ENCODE measurements around the gene PGLYRP1. TPM values are rescaled to one million over a fixed set of nuclear protein-coding genes. Genes with fewer than 3 reads are reported as not detected.

Gene PGLYRP1
- total and polyA plus RNA-seq, 2 of the 13 experiments (the other 11 are each of a cell fraction or from before 2014, with no cell fraction given): not detected

DNA sequence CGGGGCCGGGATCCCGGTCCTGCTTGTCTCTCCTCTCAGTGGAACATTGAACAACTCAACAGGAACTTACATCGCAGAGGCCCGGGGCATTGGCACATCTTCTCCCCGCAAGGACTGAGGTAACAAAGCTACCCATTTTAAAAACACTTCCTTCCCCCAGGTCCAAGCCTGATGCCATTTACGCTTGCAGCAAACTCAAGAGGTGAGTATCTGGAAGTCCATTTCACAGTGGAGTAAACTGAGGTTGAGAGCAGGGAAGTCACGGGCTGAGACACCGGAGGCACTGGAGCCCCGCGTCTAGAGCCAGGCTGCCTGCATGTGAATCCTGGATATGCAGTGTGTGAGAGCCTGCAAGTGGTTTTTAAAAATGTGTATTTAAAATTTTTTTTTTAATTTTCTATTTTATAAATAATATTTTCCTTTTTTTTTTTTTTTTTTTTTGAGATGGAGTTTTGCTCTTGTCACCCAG is 492 bp upstream of the PGLYRP1 start:
- H3K27me3 ChIP-seq (ENCODE audit: control insufficient read depth in 1 of 2, insufficient read depth in 2 of 2, low read length in 2 of 2): no peaks in the 10 kb centered on the region
- H3K79me2 ChIP-seq (ENCODE audit: insufficient read depth, low read length): no peaks in the 10 kb centered on the region
- peak; percentile 55 for TF ChIP-seq ZNF629 (CRISPR knock-in tag; conservative IDR thresholded peaks at IDR 0.05)
- TF ChIP-seq AGO1 (IDR thresholded peaks at IDR 0.05; ENCODE audit: low read depth, low read length, poor library complexity, severe bottlenecking): no peak
- TF ChIP-seq ZNF30 (CRISPR knock-in tag; IDR thresholded peaks at IDR 0.05): no peak
- BruUV-seq (replicated peaks): no TSS peak
- ATAC-seq (no peak), DNase-seq (ENCODE audit: low spot score) (no peak), FAIRE-seq (no peak)
- no peaks in the 10 kb centered on the region for H3K9me3 ChIP-seq (ENCODE audit: low read length)
- intact Hi-C loops (cut with micrococcal nuclease; ENCODE audit: unreplicated experiment) (no loop called here), in situ Hi-C loops (cut with HindIII; ENCODE audit: extremely low pct_ligation_motif_present, low pct_unique_long_range_greater_than_20kb) (loop anchor here (5.0 kb wide), 1 partner anchor 169 kb away; no protein-coding TSS in a partner anchor)
- WGBS (ENCODE audit: low lambda C conversion rate): 94% methylated on average over 8 of the region's 11 CpGs
- no peak overlapping the region for H3K4me3 ChIP-seq (replicated peaks in 1 of 3; ENCODE audit: insufficient read depth in 1 of 3, low read depth in 2 of 3, low read length in 3 of 3)
- POLR2A ChIA-PET: no interaction called here
- H3K4me1 ChIP-seq (ENCODE audit: insufficient read depth, low read length): peaks cover 10% of the 10 kb centered on the region
- no peak overlapping the region for H2AFZ ChIP-seq (ENCODE audit: low read length)
- no peak overlapping the region for H3K27ac ChIP-seq (ENCODE audit: extremely low read length, insufficient read depth, low read length)
- H3K4me2 ChIP-seq (ENCODE audit: low read depth, low read length): no peak overlapping the region
- no peak overlapping the region for H3K9ac ChIP-seq (ENCODE audit: insufficient read depth, low read depth, low read length)
- H3K36me3 ChIP-seq (replicated peaks in 1 of 2; ENCODE audit: control insufficient read depth in 1 of 2, insufficient read depth in 2 of 2, low read length in 2 of 2): no peaks in the 10 kb centered on the region
- H4K20me1 ChIP-seq (ENCODE audit: insufficient read depth, low read length): no peaks in the 10 kb centered on the region
- CTCF ChIA-PET (ENCODE audit: low intra/inter-chr PET ratio, low total read pairs): no interaction called here

DNA sequence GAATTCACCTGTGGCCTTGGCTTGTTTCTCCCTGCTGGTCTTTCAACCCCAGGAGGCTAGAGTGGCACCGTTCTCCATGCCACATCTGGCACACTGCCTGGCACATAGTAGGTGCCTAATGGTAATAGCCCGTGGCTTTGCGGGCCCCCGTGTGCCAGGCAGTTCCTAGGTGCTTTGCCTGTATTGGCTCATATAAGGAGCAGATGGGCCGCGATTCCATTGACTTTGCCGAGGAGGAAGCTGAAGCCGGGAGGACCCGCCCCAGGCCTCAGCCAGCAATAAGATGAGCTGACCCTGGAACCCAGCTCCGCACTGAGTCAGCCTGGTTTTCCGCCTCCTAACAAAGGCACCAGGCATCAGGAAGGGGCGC is 807 bp downstream of the PGLYRP1 start:
- H2AFZ ChIP-seq (ENCODE audit: low read length): no peak overlapping the region
- no peak overlapping the region for H3K9ac ChIP-seq (ENCODE audit: insufficient read depth, low read depth, low read length)
- TF ChIP-seq TBX3 (IDR thresholded peaks at IDR 0.05; ENCODE audit: borderline replicate concordance): no peak
- TF ChIP-seq ZKSCAN1 (IDR thresholded peaks at IDR 0.05; ENCODE audit: low read length): 0 out of 2 replicates have a peak, but pooled peaks have one; percentile 27
- no peak for TF ChIP-seq BORCS8-MEF2B (CRISPR knock-in tag; IDR thresholded peaks at IDR 0.05)
- DNase-seq (ENCODE audit: low spot score) (no peak), ATAC-seq (no peak), FAIRE-seq (no peak)
- intact Hi-C loops (cut with micrococcal nuclease; ENCODE audit: unreplicated experiment): no loop called here
- no peaks in the 10 kb centered on the region for H3K36me3 ChIP-seq (replicated peaks in 1 of 2; ENCODE audit: control insufficient read depth in 1 of 2, insufficient read depth in 2 of 2, low read length in 2 of 2)
- ChIA-PET CTCF (ENCODE audit: low intra/inter-chr PET ratio, low total read pairs) (no interaction called here), POLR2A (no interaction called here)
- H3K79me2 ChIP-seq (ENCODE audit: insufficient read depth, low read length): no peaks in the 10 kb centered on the region
- no TSS peak for BruUV-seq (replicated peaks)
- H3K4me1 ChIP-seq (ENCODE audit: insufficient read depth, low read length): peaks cover 9% of the 10 kb centered on the region
- H3K4me2 ChIP-seq (ENCODE audit: low read depth, low read length): no peak overlapping the region
- 65% methylated on average over 9 of the region's 12 CpGs for WGBS (ENCODE audit: low lambda C conversion rate)
- H3K4me3 ChIP-seq (replicated peaks in 1 of 3; ENCODE audit: insufficient read depth in 1 of 3, low read depth in 2 of 3, low read length in 3 of 3): no peak overlapping the region
- no peak overlapping the region for H3K27ac ChIP-seq (ENCODE audit: extremely low read length, insufficient read depth, low read length)
- no peaks in the 10 kb centered on the region for H3K27me3 ChIP-seq (ENCODE audit: control insufficient read depth in 1 of 2, insufficient read depth in 2 of 2, low read length in 2 of 2)
- no peaks in the 10 kb centered on the region for H4K20me1 ChIP-seq (ENCODE audit: insufficient read depth, low read length)
- no peaks in the 10 kb centered on the region for H3K9me3 ChIP-seq (ENCODE audit: low read length)
- in situ Hi-C loops (cut with HindIII; ENCODE audit: extremely low pct_ligation_motif_present, low pct_unique_long_range_greater_than_20kb): loop anchor here (5.0 kb wide), 1 partner anchor 170 kb away; no protein-coding TSS in a partner anchor

Data from HepG2 (cell line).